DND-41 (cell line): ENCODE measurements around the gene LEF1.

ENCODE experiments used
- ATAC-seq: fragments of 200-7000 bp; cut with Tn5 transposase; 3 replicates; pipeline ENCODE4 v1.9.1; 2021; ENCODE audit warnings: low read depth; ENCODE audit not compliant: insufficient read depth
- DNase-seq: peaks from one replicate; pipeline ENCODE4 v3.0.0-alpha.2; 2020
- H2AFZ ChIP-seq: 2 replicates; pipeline ENCODE4 v1.6.0; 2012; ENCODE audit warnings: low read depth, low read length
- H3K27ac ChIP-seq: 2 replicates; pipeline ENCODE4 v1.5.1; 2012; ENCODE audit warnings: low read length, inconsistent platforms
- H3K27me3 ChIP-seq: fragments of 200-600 bp; sonication (generic); 2 replicates; pipeline ENCODE4 v1.6.0; 2012; ENCODE audit warnings: low read length, mild to moderate bottlenecking, inconsistent platforms; ENCODE audit not compliant: insufficient read depth, poor library complexity
- H3K36me3 ChIP-seq: 2 replicates; pipeline ENCODE4 v1.5.1; 2012; ENCODE audit warnings: low read length, inconsistent platforms; ENCODE audit not compliant: insufficient read depth
- H3K4me1 ChIP-seq: 2 replicates; pipeline ENCODE4 v1.5.1; 2012; ENCODE audit warnings: mild to moderate bottlenecking, low read length; ENCODE audit not compliant: insufficient read depth
- H3K4me2 ChIP-seq: 2 replicates; pipeline ENCODE4 v1.6.0; 2012; ENCODE audit warnings: mild to moderate bottlenecking, moderate library complexity, low read length, inconsistent platforms; ENCODE audit not compliant: insufficient read depth
- H3K4me3 ChIP-seq, 2 experiments: fragments of 200-600 bp in 1 of 2; shearing (Covaris generic) in 1 of 2; 2 replicates each; pipeline ENCODE4 v1.5.1; 2012 to 2016; ENCODE audit warnings: inconsistent platforms in 2 of 2, low read length in 2 of 2, mild to moderate bottlenecking in 2 of 2, low read depth in 1 of 2, moderate library complexity in 1 of 2
- H3K79me2 ChIP-seq: 2 replicates; pipeline ENCODE4 v1.6.0; 2012; ENCODE audit warnings: low read length, inconsistent platforms; ENCODE audit not compliant: insufficient read depth
- H3K9ac ChIP-seq: 2 replicates; pipeline ENCODE4 v1.6.0; 2012; ENCODE audit warnings: low read depth, mild to moderate bottlenecking, inconsistent platforms, low read length, moderate library complexity
- H3K9me3 ChIP-seq: 2 replicates; pipeline ENCODE4 v1.5.1; 2012; ENCODE audit warnings: low read length, moderate library complexity, mild to moderate bottlenecking, inconsistent platforms; ENCODE audit not compliant: insufficient read depth, severe bottlenecking
- H4K20me1 ChIP-seq: 2 replicates; pipeline ENCODE4 v1.6.0; 2012; ENCODE audit warnings: low read length; ENCODE audit not compliant: insufficient read depth
- EZH2 ChIP-seq: IDR thresholded peaks from 3 replicates; pipeline ENCODE4 v1.6.1; 2012; ENCODE audit warnings: borderline replicate concordance, low read depth, mild to moderate bottlenecking, moderate library complexity, low read length, inconsistent platforms; ENCODE audit not compliant: severe bottlenecking
- TF ChIP-seq, protein P1 (sequence below): IDR thresholded peaks from 2 replicates; pipeline ENCODE4 v1.5.1; 2012; ENCODE audit warnings: borderline replicate concordance, low read length, moderate library complexity, mild to moderate bottlenecking; ENCODE audit not compliant: poor library complexity, severe bottlenecking; ENCODE audit errors: extremely low read depth

Gene LEF1

GRCh38 chr4:108029016-108029720, 139.6 kb downstream of the LEF1 start:
- peaks cover 88% of the 10 kb centered on the region for H3K36me3 ChIP-seq
- TF ChIP-seq, protein P1, sequence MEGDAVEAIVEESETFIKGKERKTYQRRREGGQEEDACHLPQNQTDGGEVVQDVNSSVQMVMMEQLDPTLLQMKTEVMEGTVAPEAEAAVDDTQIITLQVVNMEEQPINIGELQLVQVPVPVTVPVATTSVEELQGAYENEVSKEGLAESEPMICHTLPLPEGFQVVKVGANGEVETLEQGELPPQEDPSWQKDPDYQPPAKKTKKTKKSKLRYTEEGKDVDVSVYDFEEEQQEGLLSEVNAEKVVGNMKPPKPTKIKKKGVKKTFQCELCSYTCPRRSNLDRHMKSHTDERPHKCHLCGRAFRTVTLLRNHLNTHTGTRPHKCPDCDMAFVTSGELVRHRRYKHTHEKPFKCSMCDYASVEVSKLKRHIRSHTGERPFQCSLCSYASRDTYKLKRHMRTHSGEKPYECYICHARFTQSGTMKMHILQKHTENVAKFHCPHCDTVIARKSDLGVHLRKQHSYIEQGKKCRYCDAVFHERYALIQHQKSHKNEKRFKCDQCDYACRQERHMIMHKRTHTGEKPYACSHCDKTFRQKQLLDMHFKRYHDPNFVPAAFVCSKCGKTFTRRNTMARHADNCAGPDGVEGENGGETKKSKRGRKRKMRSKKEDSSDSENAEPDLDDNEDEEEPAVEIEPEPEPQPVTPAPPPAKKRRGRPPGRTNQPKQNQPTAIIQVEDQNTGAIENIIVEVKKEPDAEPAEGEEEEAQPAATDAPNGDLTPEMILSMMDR: no peak
- TF ChIP-seq EZH2: no peak
- no peaks in the 10 kb centered on the region for H3K27me3 ChIP-seq
- H2AFZ ChIP-seq: no peak overlapping the region
- H3K4me3 ChIP-seq: no peak overlapping the region
- H3K79me2 ChIP-seq: no peaks in the 10 kb centered on the region
- peaks cover 8% of the 10 kb centered on the region for H3K4me1 ChIP-seq
- H4K20me1 ChIP-seq: no peaks in the 10 kb centered on the region
- no peak overlapping the region for H3K9ac ChIP-seq
- H3K27ac ChIP-seq: no peak overlapping the region
- no peaks in the 10 kb centered on the region for H3K9me3 ChIP-seq
- no peak overlapping the region for H3K4me2 ChIP-seq
- ATAC-seq: no peak
- DNase-seq: no peak

DNA sequence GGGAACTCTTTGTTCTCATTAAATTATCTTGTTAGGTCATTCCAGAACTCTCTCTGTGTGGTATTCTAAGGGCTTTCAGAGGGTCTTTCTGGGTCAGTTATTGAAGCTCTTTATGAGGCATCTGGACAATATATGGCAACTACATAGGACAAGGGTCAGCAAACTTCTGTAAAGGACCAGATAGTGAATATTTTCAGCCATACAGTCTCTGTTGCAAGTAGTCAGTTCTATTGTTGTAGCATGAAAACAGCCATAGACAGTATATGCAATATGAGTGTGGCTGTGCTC, 143.9 kb downstream of the LEF1 start:
- H3K4me1 ChIP-seq: no peaks in the 10 kb centered on the region
- no peak overlapping the region for H3K9ac ChIP-seq
- no peak overlapping the region for H3K4me3 ChIP-seq
- no peak for DNase-seq
- H3K27ac ChIP-seq: no peak overlapping the region
- H3K36me3 ChIP-seq: peaks cover 92% of the 10 kb centered on the region
- H3K27me3 ChIP-seq: no peaks in the 10 kb centered on the region
- H4K20me1 ChIP-seq: no peaks in the 10 kb centered on the region
- H3K79me2 ChIP-seq: peaks cover 2% of the 10 kb centered on the region; the same call in 1 of the 2 replicates
- H3K4me2 ChIP-seq: no peak overlapping the region
- H2AFZ ChIP-seq: no peak overlapping the region
- TF ChIP-seq EZH2: no peak
- TF ChIP-seq, protein P1: no peak
- ATAC-seq: no peak
- no peaks in the 10 kb centered on the region for H3K9me3 ChIP-seq

DNA sequence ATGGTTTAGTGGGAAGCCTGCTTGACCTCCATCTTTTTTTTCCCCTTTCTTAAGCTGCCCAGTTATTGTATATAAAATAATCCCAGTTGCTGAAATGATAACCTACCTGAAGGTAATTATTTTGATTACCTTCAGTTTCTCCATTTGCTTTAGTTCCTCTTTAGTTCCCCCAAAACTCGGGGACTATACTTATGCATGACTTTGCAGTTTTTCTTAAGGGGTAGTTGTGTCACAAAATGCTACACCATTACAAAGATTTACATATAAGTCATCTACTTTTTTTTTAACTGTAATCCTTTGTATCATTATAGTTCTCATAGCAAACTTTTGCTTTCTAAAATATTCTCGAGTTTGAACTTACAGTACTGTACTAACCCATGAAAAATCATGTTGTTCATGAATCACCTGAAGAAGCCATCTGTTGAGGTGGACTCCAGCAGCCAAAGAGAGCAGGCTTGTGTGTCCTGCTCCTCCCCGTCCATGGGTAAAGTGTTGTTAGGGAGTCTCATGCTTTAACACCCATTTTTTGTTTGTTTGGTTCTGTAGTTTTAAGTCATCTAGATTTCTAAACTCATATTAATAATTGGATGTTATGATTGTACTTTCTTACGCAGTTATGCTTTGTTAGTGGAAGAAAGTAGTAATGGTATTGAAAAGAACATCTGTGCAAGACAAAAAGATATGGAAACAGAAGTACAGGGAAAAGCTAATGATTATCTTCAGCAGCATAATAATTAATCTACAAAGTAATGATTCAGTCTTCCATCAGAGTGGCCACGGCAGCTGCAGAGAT, 144.5 kb downstream of the LEF1 start:
- DNase-seq (no peak), ATAC-seq (no peak)
- no peak overlapping the region for H3K4me3 ChIP-seq
- no peak overlapping the region for H3K4me2 ChIP-seq
- TF ChIP-seq, protein P1: no peak
- TF ChIP-seq EZH2: no peak
- peaks cover 7% of the 10 kb centered on the region for H3K79me2 ChIP-seq
- H4K20me1 ChIP-seq: no peaks in the 10 kb centered on the region
- H3K9me3 ChIP-seq: no peaks in the 10 kb centered on the region
- no peaks in the 10 kb centered on the region for H3K4me1 ChIP-seq
- no peak overlapping the region for H2AFZ ChIP-seq
- no peak overlapping the region for H3K27ac ChIP-seq
- H3K36me3 ChIP-seq: peaks cover 92% of the 10 kb centered on the region
- H3K27me3 ChIP-seq: no peaks in the 10 kb centered on the region
- H3K9ac ChIP-seq: no peak overlapping the region
